ENCODE results near the gene RPL11.
A peak's percentile ranks its signal among the peaks of the same experiment; 100 is the strongest.
"Not testable (repeated sequence)": the region's sequence is repeated elsewhere in the genome, so short reads cannot be mapped to it uniquely, and the experiment has no call there.

RPL11 gene

DNA sequence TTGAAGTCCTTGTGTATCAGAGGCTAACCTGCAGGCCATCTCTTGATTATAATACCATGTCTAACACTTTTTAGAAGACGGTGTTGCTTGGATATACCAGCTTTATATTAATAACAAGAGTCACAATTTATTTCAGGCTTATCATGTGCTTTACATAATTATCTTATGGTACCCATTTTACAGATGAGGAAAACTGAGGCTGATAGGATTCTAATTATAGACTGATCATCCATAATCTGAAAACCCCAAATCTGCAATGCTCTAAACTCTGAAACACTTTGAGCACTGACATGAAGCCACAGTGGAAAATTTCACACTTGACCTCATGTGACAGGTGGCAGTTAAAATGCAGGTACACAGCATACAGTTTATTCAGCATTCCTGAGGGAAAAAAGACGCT lies 7.2 kb upstream of the RPL11 start:
- H3K4me3 ChIP-seq (ENCODE audit: low read length), result no peak overlapping the region
- no peak for DNase-seq (ENCODE audit: low read depth)
- TF ChIP-seq, protein P1, sequence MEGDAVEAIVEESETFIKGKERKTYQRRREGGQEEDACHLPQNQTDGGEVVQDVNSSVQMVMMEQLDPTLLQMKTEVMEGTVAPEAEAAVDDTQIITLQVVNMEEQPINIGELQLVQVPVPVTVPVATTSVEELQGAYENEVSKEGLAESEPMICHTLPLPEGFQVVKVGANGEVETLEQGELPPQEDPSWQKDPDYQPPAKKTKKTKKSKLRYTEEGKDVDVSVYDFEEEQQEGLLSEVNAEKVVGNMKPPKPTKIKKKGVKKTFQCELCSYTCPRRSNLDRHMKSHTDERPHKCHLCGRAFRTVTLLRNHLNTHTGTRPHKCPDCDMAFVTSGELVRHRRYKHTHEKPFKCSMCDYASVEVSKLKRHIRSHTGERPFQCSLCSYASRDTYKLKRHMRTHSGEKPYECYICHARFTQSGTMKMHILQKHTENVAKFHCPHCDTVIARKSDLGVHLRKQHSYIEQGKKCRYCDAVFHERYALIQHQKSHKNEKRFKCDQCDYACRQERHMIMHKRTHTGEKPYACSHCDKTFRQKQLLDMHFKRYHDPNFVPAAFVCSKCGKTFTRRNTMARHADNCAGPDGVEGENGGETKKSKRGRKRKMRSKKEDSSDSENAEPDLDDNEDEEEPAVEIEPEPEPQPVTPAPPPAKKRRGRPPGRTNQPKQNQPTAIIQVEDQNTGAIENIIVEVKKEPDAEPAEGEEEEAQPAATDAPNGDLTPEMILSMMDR (conservative IDR thresholded peaks at IDR 0.05; ENCODE audit: low read length), result no peak

DNA sequence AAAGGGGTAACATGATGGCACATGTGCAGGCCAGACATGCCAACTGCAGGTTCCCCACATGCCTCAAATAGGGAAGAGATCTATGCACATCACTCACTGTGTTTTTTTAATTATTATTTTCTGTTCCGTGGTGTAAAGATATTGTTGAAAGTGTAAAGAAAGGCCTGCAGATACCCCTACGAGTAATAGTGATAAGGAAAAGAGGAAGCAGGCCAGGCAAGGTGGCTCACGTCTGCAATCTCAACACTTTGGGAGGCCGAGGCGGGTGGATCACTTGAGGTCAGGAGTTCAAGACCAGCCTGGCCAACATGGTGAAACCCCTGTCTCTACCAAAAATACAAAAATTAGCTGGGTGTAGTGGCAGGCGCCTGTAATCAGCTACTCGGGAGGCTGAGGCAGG lies 6.4 kb upstream of the RPL11 start:
- DNase-seq (ENCODE audit: low read depth); H3K4me3 ChIP-seq (ENCODE audit: low read length): not testable (repeated sequence)

DNA sequence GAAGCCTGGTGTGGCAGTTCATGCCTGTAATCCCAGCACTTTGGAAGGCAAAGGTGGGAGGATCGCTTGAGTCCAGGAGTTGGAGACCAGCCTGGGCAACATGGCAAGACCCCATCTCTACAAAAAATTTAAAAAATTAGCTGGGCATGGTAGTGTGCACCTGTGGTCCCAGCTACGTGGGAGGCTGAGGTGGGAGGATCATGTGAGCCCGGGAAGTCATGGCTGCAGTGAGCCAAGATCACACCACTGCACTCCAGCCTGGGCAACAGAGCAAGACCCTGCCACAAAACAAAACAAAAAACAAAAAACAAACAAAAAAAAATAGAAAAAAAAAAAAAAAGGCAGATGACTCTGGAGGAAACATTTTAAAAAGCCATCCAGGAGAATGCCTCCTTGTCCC lies 3.9 kb upstream of the RPL11 start:
- H3K4me3 ChIP-seq (ENCODE audit: low read length); DNase-seq (ENCODE audit: low read depth): not testable (repeated sequence)

DNA sequence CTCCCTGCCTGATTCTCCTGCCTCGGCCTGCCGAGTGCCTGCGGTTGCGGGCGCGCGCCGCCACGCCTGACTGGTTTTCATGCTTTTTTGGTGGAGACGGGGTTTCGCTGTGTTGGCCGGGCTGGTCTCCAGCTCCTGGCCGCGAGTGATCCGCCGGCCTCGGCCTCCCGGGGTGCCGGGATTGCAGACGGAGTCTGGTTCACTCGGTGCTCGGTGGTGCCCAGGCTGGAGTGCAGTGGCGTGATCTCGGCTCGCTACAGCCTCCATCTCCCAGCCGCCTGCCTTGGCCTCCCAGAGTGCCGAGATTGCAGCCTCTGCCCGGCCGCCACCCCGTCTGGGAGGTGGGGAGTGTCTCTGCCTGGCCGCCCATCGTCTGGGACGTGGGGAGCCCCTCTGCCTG lies 3.3 kb upstream of the RPL11 start:
- not testable (repeated sequence) for DNase-seq (ENCODE audit: low read depth)

DNA sequence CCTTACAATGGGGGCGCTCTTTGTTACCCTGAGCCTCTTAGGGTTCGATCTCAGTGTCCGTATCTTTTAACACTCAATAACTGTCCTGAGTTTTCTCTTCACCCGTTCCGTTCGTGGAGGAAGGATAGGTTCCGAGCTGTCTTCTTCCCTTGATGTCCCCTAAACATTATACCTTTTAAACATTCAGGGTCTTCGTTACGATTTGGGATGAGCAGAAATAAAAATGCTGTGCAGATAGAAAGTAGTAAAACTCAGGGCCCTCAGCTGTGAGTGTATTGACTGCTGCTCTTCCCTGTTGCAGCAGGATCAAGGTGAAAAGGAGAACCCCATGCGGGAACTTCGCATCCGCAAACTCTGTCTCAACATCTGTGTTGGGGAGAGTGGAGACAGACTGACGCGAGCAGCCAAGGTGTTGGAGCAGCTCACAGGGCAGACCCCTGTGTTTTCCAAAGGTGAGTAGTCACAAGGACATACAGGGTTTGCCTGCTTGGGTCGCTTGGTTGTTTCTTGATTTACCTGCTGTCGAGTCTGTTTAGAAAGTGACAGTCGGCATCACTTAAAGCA lies 784 bp downstream of the RPL11 start:
- TF ChIP-seq, protein P1 (conservative IDR thresholded peaks at IDR 0.05; ENCODE audit: low read length), result no peak
- DNase-seq (ENCODE audit: low read depth), result no peak
- peak overlapping the region; percentile 97 for H3K4me3 ChIP-seq (ENCODE audit: low read length)

More for the DNA sequence above, 3.3 kb upstream of the RPL11 start:
- not testable (repeated sequence) for H3K4me3 ChIP-seq (ENCODE audit: low read length)

DNA sequence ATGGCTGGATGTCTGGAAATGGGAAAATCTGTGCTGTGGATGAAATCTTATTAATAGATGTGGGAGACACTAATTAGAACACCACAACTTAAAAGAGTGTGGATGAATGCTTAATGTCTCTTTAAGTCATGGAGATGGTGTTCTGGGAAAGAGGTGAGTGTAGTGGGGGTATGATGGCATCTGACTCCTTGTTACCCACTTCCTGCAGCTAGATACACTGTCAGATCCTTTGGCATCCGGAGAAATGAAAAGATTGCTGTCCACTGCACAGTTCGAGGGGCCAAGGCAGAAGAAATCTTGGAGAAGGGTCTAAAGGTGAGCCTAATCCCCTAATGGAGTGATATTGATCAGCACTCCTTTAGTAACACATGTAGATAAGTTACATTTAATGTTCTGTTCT lies 2.0 kb downstream of the RPL11 start:
- no peak for DNase-seq (ENCODE audit: low read depth)
- peak overlapping the region; percentile 26; the same call in 1 of the 2 replicates for H3K4me3 ChIP-seq (ENCODE audit: low read length)
- TF ChIP-seq, protein P1 (conservative IDR thresholded peaks at IDR 0.05; ENCODE audit: low read length), result no peak

DNA sequence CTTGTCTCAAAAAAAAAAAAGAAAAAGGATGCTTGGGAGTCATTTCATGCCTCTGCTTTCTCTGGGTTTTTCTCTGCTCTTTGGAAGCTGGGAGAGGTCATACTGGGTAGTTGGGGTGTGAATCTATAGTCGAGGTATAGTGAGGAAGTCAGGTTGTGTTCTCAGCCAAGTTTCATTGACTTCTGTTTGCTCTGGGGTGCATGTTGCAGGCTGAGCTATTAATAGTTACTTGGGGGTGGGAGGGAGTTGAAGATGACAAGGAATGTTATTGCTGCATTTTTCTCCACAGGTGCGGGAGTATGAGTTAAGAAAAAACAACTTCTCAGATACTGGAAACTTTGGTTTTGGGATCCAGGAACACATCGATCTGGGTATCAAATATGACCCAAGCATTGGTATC lies 2.8 kb downstream of the RPL11 start:
- TF ChIP-seq, protein P1 (conservative IDR thresholded peaks at IDR 0.05; ENCODE audit: low read length), result no peak
- no peak for DNase-seq (ENCODE audit: low read depth)
- no peak overlapping the region for H3K4me3 ChIP-seq (ENCODE audit: low read length)

DNA sequence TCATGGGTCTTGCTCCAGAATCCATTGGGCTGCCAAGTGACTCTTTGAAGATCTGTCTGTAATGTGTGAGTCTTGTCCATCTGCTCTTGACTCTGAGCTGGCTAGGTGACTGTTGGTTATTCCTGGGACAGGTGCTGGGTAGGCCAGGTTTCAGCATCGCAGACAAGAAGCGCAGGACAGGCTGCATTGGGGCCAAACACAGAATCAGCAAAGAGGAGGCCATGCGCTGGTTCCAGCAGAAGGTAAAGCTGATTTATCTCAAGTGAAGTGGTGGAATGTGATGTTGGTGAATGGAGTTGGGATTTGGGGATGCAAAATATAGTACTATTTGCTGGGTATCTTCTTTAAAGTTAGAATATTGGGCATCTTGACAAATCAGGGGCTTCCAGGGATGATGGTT lies 4.1 kb downstream of the RPL11 start:
- DNase-seq (ENCODE audit: low read depth), result no peak
- TF ChIP-seq, protein P1 (conservative IDR thresholded peaks at IDR 0.05; ENCODE audit: low read length), result no peak
- no peak overlapping the region for H3K4me3 ChIP-seq (ENCODE audit: low read length)

DNA sequence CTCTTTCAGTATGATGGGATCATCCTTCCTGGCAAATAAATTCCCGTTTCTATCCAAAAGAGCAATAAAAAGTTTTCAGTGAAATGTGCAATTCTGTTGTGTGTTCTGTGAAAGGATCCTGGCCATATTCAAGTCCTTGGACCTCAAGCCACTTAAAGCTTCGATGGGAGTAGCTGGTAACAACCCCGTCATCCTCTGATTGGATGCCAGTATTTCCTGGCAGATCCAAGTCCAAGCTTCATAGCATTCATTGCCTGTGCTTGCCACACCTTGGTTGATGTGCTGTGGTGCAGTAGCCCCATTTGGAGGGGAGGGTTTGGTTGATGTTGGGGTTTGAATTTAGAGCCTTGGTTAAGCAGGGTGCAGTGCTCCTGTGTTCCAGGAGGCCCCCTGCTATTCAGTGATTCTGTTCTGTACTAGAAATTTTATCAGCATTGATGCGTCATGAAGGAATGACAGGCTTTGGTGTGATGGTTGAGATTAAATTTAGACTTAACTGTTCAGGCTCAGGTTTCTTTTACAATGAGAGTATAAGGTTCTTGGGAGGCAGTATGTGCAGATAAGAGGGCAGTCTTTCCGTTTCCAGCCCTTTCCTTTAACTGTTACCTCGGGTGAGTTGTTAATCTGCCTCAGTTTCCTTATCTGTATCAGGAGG lies 4.9 kb downstream of the RPL11 start:
- TF ChIP-seq, protein P1 (conservative IDR thresholded peaks at IDR 0.05; ENCODE audit: low read length), result no peak
- DNase-seq (ENCODE audit: low read depth), result no peak
- H3K4me3 ChIP-seq (ENCODE audit: low read length), result no peak overlapping the region
